Aorta (tissue), 5 donors: ENCODE measurements around the gene TUBA8. TPM values are rescaled to one million over a fixed set of nuclear protein-coding genes. Genes with fewer than 3 reads are reported as not detected.
A peak's percentile ranks its signal among the peaks of the same experiment; 100 is the strongest.
"Not testable (repeated sequence)": the region's sequence is repeated elsewhere in the genome, so short reads cannot be mapped to it uniquely, and the experiment has no call there.

Experiments used
- ATAC-seq: fragments of 200-7000 bp; cut with Tn5 transposase; one replicate; pipeline ENCODE4 v1.9.1; 2022; ENCODE audit warnings: moderate library complexity; ENCODE audit not compliant: low FRiP score
- DNase-seq, 2 donors: peaks; one replicate each; pipeline ENCODE4 v3.0.0-alpha.2; 2020
- H3K27ac ChIP-seq, 2 donors: one replicate each; pipeline ENCODE4 v1.5.1; 2013; ENCODE audit warnings: low read length in 2 of 2, mild to moderate bottlenecking in 2 of 2, moderate library complexity in 2 of 2, control low read depth in 1 of 2, inconsistent platforms in 1 of 2, low read depth in 1 of 2
- H3K27me3 ChIP-seq, 2 donors: one replicate each; pipeline ENCODE4 v1.6.1; 2013; ENCODE audit warnings: control low read depth in 1 of 2, low read length in 1 of 2, mild to moderate bottlenecking in 1 of 2, moderate library complexity in 1 of 2; ENCODE audit not compliant: insufficient read depth in 2 of 2, control insufficient read depth in 1 of 2
- H3K36me3 ChIP-seq, 2 donors: one replicate each; pipeline ENCODE4 v1.6.1; 2013; ENCODE audit warnings: control low read depth in 1 of 2, low read length in 1 of 2, mild to moderate bottlenecking in 1 of 2; ENCODE audit not compliant: insufficient read depth in 2 of 2, control insufficient read depth in 1 of 2
- H3K4me1 ChIP-seq, 2 donors: one replicate each; pipeline ENCODE4 v1.6.1; 2013; ENCODE audit warnings: low read length in 2 of 2, control low read depth in 1 of 2, mild to moderate bottlenecking in 1 of 2, moderate library complexity in 1 of 2; ENCODE audit not compliant: insufficient read depth in 2 of 2, control insufficient read depth in 1 of 2
- H3K4me3 ChIP-seq, 2 donors: one replicate each; pipeline ENCODE4 v1.5.1; 2013; ENCODE audit warnings: low read length in 2 of 2, control low read depth in 1 of 2, mild to moderate bottlenecking in 1 of 2
- H3K9me3 ChIP-seq: one replicate; pipeline ENCODE4 v1.6.1; 2013; ENCODE audit warnings: mild to moderate bottlenecking, low read length; ENCODE audit not compliant: control insufficient read depth
- WGBS, 2 donors: extraction: QIAGEN DNeasy Blood & Tissue Kit; methylation state at CpG; one replicate each; pipeline ENCODE4 v1.1.7; 2013; 5-methylcytosine and 5-hydroxymethylcytosine counted together
- intact Hi-C, 2 donors: fragments of 100-400 bp; cut with DNase I; formaldehyde crosslinking; loops; one replicate each; pipeline versions ENCODE4 v1.14.2 to v1.15.0; 2022
- polyA plus RNA-seq, 2 donors: library from polyadenylated mRNA; stranded (reverse); fragments of 200-250 nt; gene quantifications; one replicate each; pipeline ENCODE4 v1.2.3, GENCODE V29; 2013
- total RNA-seq, 2 donors: library from RNA; stranded (reverse); fragmentation: NEBNext Ultra II Directional; extraction: Animal tissue kit (Norgen Biotek cat#: 25700); gene quantifications; one replicate each; pipeline ENCODE4 v1.2.1, GENCODE V29; 2021
- donor health status: healthy with polysubstance abuse.
- donor health status: Bipolar disorder and iron deficiency.
- donor health status: DM: no; HTN: no; CAD: no.
- donor health status: DM: no; HTN: no; CAD: no.
- donor health status: DM: yes; HTN: yes; CAD: no.

TUBA8 gene
- total and polyA plus RNA-seq, 4 donors, result 1.6 to 3.1 (median 2.6) TPM

- 90 to 96% methylated on average over 4 of the region's 4 CpGs for WGBS, 2 donors
- H3K4me3 ChIP-seq, H3K27me3 ChIP-seq, H3K4me1 ChIP-seq, H3K36me3 ChIP-seq, intact Hi-C loops, ATAC-seq, DNase-seq, H3K9me3 ChIP-seq, H3K27ac ChIP-seq: not testable (repeated sequence)
Measured at GRCh38 chr22:18106550-18107341, 3.9 kb upstream of the TUBA8 start.

GRCh38 chr22:18108187-18108586 is 2.4 kb upstream of the TUBA8 start:
- no peaks in the 10 kb centered on the region for H3K36me3 ChIP-seq
- intact Hi-C loops, result no loop called here
- DNase-seq (no peak), ATAC-seq (no peak)
- no peaks in the 10 kb centered on the region for H3K4me1 ChIP-seq
- H3K27ac ChIP-seq, result no peak overlapping the region
- no peaks in the 10 kb centered on the region for H3K9me3 ChIP-seq
- WGBS, 2 donors, result 93 to 96% methylated on average over 3 of the region's 3 CpGs
- no peaks in the 10 kb centered on the region for H3K27me3 ChIP-seq
- H3K4me3 ChIP-seq, result no peak overlapping the region

- WGBS, 2 donors, result 59 to 60% methylated on average over 14 of the region's 14 CpGs
- ATAC-seq (no peak), DNase-seq (peak in 1 of 2 donors; percentile 58)
- no peak overlapping the region for H3K4me3 ChIP-seq
- H3K9me3 ChIP-seq, result no peaks in the 10 kb centered on the region
- no peaks in the 10 kb centered on the region for H3K27me3 ChIP-seq
- no peak overlapping the region for H3K27ac ChIP-seq
- H3K4me1 ChIP-seq, result no peaks in the 10 kb centered on the region
- no peaks in the 10 kb centered on the region for H3K36me3 ChIP-seq
- intact Hi-C loops, result no loop called here
Measured at GRCh38 chr22:18109410-18110193, 1.0 kb upstream of the TUBA8 start.

- 21 to 25% methylated on average over 38 to 39 of the region's 39 CpGs for WGBS, 2 donors
- Histone ChIP-seq H3K27me3 (no peaks in the 10 kb centered on the region), H3K9me3 (no peaks in the 10 kb centered on the region), H3K36me3 (no peaks in the 10 kb centered on the region), H3K27ac (no peak overlapping the region), H3K4me3 (no peak overlapping the region), H3K4me1 (no peaks in the 10 kb centered on the region)
- DNase-seq, result peak in 1 of 2 donors; percentile 73
- ATAC-seq, result peak; percentile 42
- intact Hi-C loops, result no loop called here
Measured at GRCh38 chr22:18110954-18111758, 547 bp downstream of the TUBA8 start.

GRCh38 chr22:18111759-18112330 is 1.2 kb downstream of the TUBA8 start:
- Histone ChIP-seq H3K27me3 (no peaks in the 10 kb centered on the region), H3K4me1 (no peaks in the 10 kb centered on the region), H3K4me3 (no peak overlapping the region), H3K36me3 (no peaks in the 10 kb centered on the region), H3K9me3 (no peaks in the 10 kb centered on the region), H3K27ac (no peak overlapping the region)
- intact Hi-C loops, result no loop called here
- peak in 1 of 2 donors; percentile 61 for DNase-seq
- 36 to 40% methylated on average over 12 of the region's 12 CpGs for WGBS, 2 donors
- no peak for ATAC-seq

- intact Hi-C loops, result no loop called here
- DNase-seq (no peak), ATAC-seq (no peak)
- H3K4me3 ChIP-seq, result no peak overlapping the region
- no peak overlapping the region for H3K27ac ChIP-seq
- WGBS, 2 donors, result 75 to 80% methylated on average over 6 of the region's 6 CpGs
- no peaks in the 10 kb centered on the region for H3K4me1 ChIP-seq
- H3K36me3 ChIP-seq, result no peaks in the 10 kb centered on the region
- no peaks in the 10 kb centered on the region for H3K9me3 ChIP-seq
- no peaks in the 10 kb centered on the region for H3K27me3 ChIP-seq
Measured at GRCh38 chr22:18112440-18112839, 1.8 kb downstream of the TUBA8 start.

- whole genome bisulfite sequencing, 2 donors, result 91 to 93% methylated on average over 11 of the region's 11 CpGs
- no peak overlapping the region for H3K27ac ChIP-seq
- peak in 1 of 2 donors; percentile 72 for DNase-seq
- H3K4me1 ChIP-seq, result no peaks in the 10 kb centered on the region
- H3K36me3 ChIP-seq, result no peaks in the 10 kb centered on the region
- no peaks in the 10 kb centered on the region for H3K27me3 ChIP-seq
- H3K4me3 ChIP-seq, result no peak overlapping the region
- ATAC-seq, result no peak
- intact Hi-C loops, result no loop called here
- no peaks in the 10 kb centered on the region for H3K9me3 ChIP-seq
Measured at GRCh38 chr22:18113680-18114394, 3.2 kb downstream of the TUBA8 start.

- no peak overlapping the region for H3K27ac ChIP-seq
- DNase-seq (peak in 1 of 2 donors; percentile 10), ATAC-seq (no peak)
- 80% methylated on average over 4 of the region's 4 CpGs for WGBS, 2 donors
- H3K4me3 ChIP-seq, result no peak overlapping the region
- no peaks in the 10 kb centered on the region for H3K36me3 ChIP-seq
- no peaks in the 10 kb centered on the region for H3K4me1 ChIP-seq
- no peaks in the 10 kb centered on the region for H3K9me3 ChIP-seq
- H3K27me3 ChIP-seq, result no peaks in the 10 kb centered on the region
- intact Hi-C loops, result no loop called here
Measured at GRCh38 chr22:18114495-18114894, 3.9 kb downstream of the TUBA8 start.
